Duodenal mucosa (tissue), 2 donors: ENCODE measurements around the gene ABHD12B.

Experiments
- H3K27ac ChIP-seq: one replicate; pipeline ENCODE4 v1.7.0; 2013; ENCODE audit warnings: low read depth, low read length
- H3K27me3 ChIP-seq, 2 donors: one replicate each; pipeline ENCODE4 v1.7.0; 2013; ENCODE audit warnings: low read length in 2 of 2, control low read depth in 1 of 2; ENCODE audit not compliant: insufficient read depth in 2 of 2, control insufficient read depth in 1 of 2
- H3K36me3 ChIP-seq, 2 donors: one replicate each; pipeline ENCODE4 v1.7.0; 2013; ENCODE audit warnings: low read length in 2 of 2, control low read depth in 1 of 2; ENCODE audit not compliant: insufficient read depth in 2 of 2, control insufficient read depth in 1 of 2
- H3K4me1 ChIP-seq, 2 donors: one replicate each; pipeline ENCODE4 v1.7.0; 2013; ENCODE audit warnings: low read length in 2 of 2, control low read depth in 1 of 2; ENCODE audit not compliant: insufficient read depth in 2 of 2, control insufficient read depth in 1 of 2
- H3K4me3 ChIP-seq, 2 donors: one replicate each; pipeline ENCODE4 v1.7.0; 2013; ENCODE audit warnings: low read length in 2 of 2, low read depth in 1 of 2
- H3K9ac ChIP-seq, 2 donors: one replicate each; pipeline ENCODE4 v1.7.0; 2013; ENCODE audit warnings: low read length in 2 of 2, low read depth in 1 of 2
- H3K9me3 ChIP-seq, 2 donors: one replicate each; pipeline ENCODE4 v1.7.0; 2013; ENCODE audit warnings: low read length in 2 of 2, control low read depth in 1 of 2; ENCODE audit not compliant: control insufficient read depth in 1 of 2

Gene ABHD12B

GRCh38 chr14:50830044-50830931 lies 41.6 kb upstream of the ABHD12B start:
- Histone ChIP-seq H3K27me3 (peaks cover 4 to 5% of the 10 kb centered on the region in 2 donors), H3K27ac (peak overlapping the region; percentile 60), H3K9me3 (no peaks in the 10 kb centered on the region), H3K36me3 (no peaks in the 10 kb centered on the region), H3K9ac (peak overlapping the region; percentile 7 to 63), H3K4me3 (peak overlapping the region; percentile 73 to 82), H3K4me1 (peaks cover 18 to 19% of the 10 kb centered on the region in 2 donors)

- peaks cover 18 to 19% of the 10 kb centered on the region in 2 donors for H3K4me1 ChIP-seq
- H3K27me3 ChIP-seq, result peaks cover 4 to 5% of the 10 kb centered on the region in 2 donors
- H3K9me3 ChIP-seq, result no peaks in the 10 kb centered on the region
- no peaks in the 10 kb centered on the region for H3K36me3 ChIP-seq
- H3K4me3 ChIP-seq, result peak within 1 kb of the TSS; percentile 82 to 88
- peak within 1 kb of the TSS; percentile 69 for H3K27ac ChIP-seq
- peak within 1 kb of the TSS; percentile 63 to 75 for H3K9ac ChIP-seq
Observed at GRCh38 chr14:50830932-50831725, 40.7 kb upstream of the ABHD12B start, which contains the start of gene NIN. Gene NIN, minus strand, starts transcription at chr14:50831162. Its CDS starts 9,106 bp downstream, at chr14:50822056.

- peak overlapping the region; percentile 69 for H3K27ac ChIP-seq
- peak overlapping the region; percentile 70 to 88 for H3K4me3 ChIP-seq
- no peaks in the 10 kb centered on the region for H3K36me3 ChIP-seq
- H3K27me3 ChIP-seq, result peaks cover 4 to 5% of the 10 kb centered on the region in 2 donors
- peaks cover 18 to 19% of the 10 kb centered on the region in 2 donors for H3K4me1 ChIP-seq
- peak overlapping the region; percentile 56 to 75 for H3K9ac ChIP-seq
- no peaks in the 10 kb centered on the region for H3K9me3 ChIP-seq
Observed at GRCh38 chr14:50831726-50832168, 40.1 kb upstream of the ABHD12B start.

GRCh38 chr14:50832935-50833630 lies 38.8 kb upstream of the ABHD12B start:
- Histone ChIP-seq H3K27ac (no peak overlapping the region), H3K9ac (no peak overlapping the region)

GRCh38 chr14:50834802-50835276 lies 37.0 kb upstream of the ABHD12B start:
- H3K4me1 ChIP-seq, result peaks cover 8 to 9% of the 10 kb centered on the region in 2 donors
- H3K4me3 ChIP-seq, result no peak overlapping the region
- no peaks in the 10 kb centered on the region for H3K36me3 ChIP-seq
- H3K27me3 ChIP-seq, result peaks cover 5 to 8% of the 10 kb centered on the region in 2 donors
- no peaks in the 10 kb centered on the region for H3K9me3 ChIP-seq
- H3K27ac ChIP-seq, result no peak overlapping the region
- H3K9ac ChIP-seq, result no peak overlapping the region

More at GRCh38 chr14:50832935-50833630, 38.8 kb upstream of the ABHD12B start:
- Histone ChIP-seq H3K4me1 (peaks cover 18 to 19% of the 10 kb centered on the region in 2 donors), H3K36me3 (no peaks in the 10 kb centered on the region), H3K4me3 (no peak overlapping the region), H3K27me3 (peaks cover 4 to 5% of the 10 kb centered on the region in 2 donors), H3K9me3 (no peaks in the 10 kb centered on the region)

GRCh38 chr14:50835280-50835679 lies 36.6 kb upstream of the ABHD12B start:
- Histone ChIP-seq H3K9ac (no peak overlapping the region), H3K27ac (no peak overlapping the region), H3K36me3 (no peaks in the 10 kb centered on the region), H3K4me3 (no peak overlapping the region), H3K27me3 (peaks cover 5 to 11% of the 10 kb centered on the region in 2 donors), H3K4me1 (peaks cover 4 to 9% of the 10 kb centered on the region in 2 donors), H3K9me3 (no peaks in the 10 kb centered on the region)

GRCh38 chr14:50836515-50836914 lies 35.3 kb upstream of the ABHD12B start:
- Histone ChIP-seq H3K36me3 (no peaks in the 10 kb centered on the region), H3K4me1 (peaks cover 3 to 7% of the 10 kb centered on the region in 2 donors), H3K27ac (no peak overlapping the region), H3K9me3 (no peaks in the 10 kb centered on the region), H3K9ac (no peak overlapping the region), H3K4me3 (no peak overlapping the region), H3K27me3 (peaks cover 5 to 11% of the 10 kb centered on the region in 2 donors)

- Histone ChIP-seq H3K36me3 (no peaks in the 10 kb centered on the region), H3K9ac (no peak overlapping the region), H3K27me3 (peaks cover 5 to 11% of the 10 kb centered on the region in 2 donors), H3K4me3 (no peak overlapping the region), H3K9me3 (no peaks in the 10 kb centered on the region), H3K4me1 (no peaks in the 10 kb centered on the region), H3K27ac (no peak overlapping the region)
Observed at GRCh38 chr14:50837271-50837670, 34.6 kb upstream of the ABHD12B start.

GRCh38 chr14:50837850-50838470 lies 33.9 kb upstream of the ABHD12B start:
- Histone ChIP-seq H3K27ac (no peak overlapping the region), H3K27me3 (peaks cover 0 to 7% of the 10 kb centered on the region in 2 donors), H3K9me3 (no peaks in the 10 kb centered on the region), H3K36me3 (no peaks in the 10 kb centered on the region), H3K4me1 (no peaks in the 10 kb centered on the region), H3K9ac (no peak overlapping the region), H3K4me3 (no peak overlapping the region)
